Panc1 (cell line): Measurements from ENCODE around the gene WDR82. TPM values are rescaled to one million over a fixed set of nuclear protein-coding genes. Genes with fewer than 3 reads are reported as not detected.

Source experiments
- ATAC-seq: fragments of 200-7000 bp; cut with Tn5 transposase; 2 replicates; pipeline ENCODE4 v1.9.1; 2020; ENCODE audit warnings: mild to moderate bottlenecking, moderate library complexity
- BruUV-seq: library from RNA; stranded (reverse); fragments of 400-500 nt; replicated peaks from 2 replicates; lab custom pipeline; 2021; lab: Mats Ljungman, UMichigan
- CTCF ChIA-PET: fragments of 300-600 bp; sonication (Branson Sonifier 250); formaldehyde crosslinking; loops from one replicate; lab custom pipeline; 2022; ENCODE audit warnings: antibody characterized with exemption; lab: Charles Lee
- POLR2A ChIA-PET: fragments of 300-600 bp; sonication (Branson Sonifier 250); formaldehyde crosslinking; loops from one replicate; lab custom pipeline; 2022; ENCODE audit warnings: antibody characterized with exemption; lab: Charles Lee
- DNase-seq: peaks from one replicate; pipeline ENCODE4 v3.0.0-alpha.2; 2010; ENCODE audit warnings: low read depth, low spot score
- H3K27ac ChIP-seq: 2 replicates; pipeline ENCODE4 v1.5.1; 2011; ENCODE audit warnings: mild to moderate bottlenecking, low read length, inconsistent platforms
- H3K27me3 ChIP-seq: fragments of 200-500 bp; sonication (Bioruptor generic); 2 replicates; pipeline ENCODE4 v1.6.0; 2014; ENCODE audit warnings: low read length, inconsistent platforms; ENCODE audit not compliant: control insufficient read depth, insufficient read depth
- H3K36me3 ChIP-seq: fragments of 200-500 bp; sonication (Bioruptor generic); 2 replicates; pipeline ENCODE4 v1.5.1; 2014; ENCODE audit warnings: inconsistent platforms, mild to moderate bottlenecking, low read length, moderate library complexity; ENCODE audit not compliant: control insufficient read depth, insufficient read depth
- H3K4me1 ChIP-seq: 2 replicates; pipeline ENCODE4 v1.5.1; 2011; ENCODE audit warnings: inconsistent platforms, mild to moderate bottlenecking, low read length, moderate library complexity; ENCODE audit not compliant: control insufficient read depth, insufficient read depth
- H3K4me3 ChIP-seq, 2 experiments: 2 replicates each; pipeline ENCODE4 v1.5.1; 2011 to 2012; ENCODE audit warnings: low read depth in 2 of 2, low read length in 2 of 2, mild to moderate bottlenecking in 2 of 2, inconsistent platforms in 1 of 2, moderate library complexity in 1 of 2
- H3K9me3 ChIP-seq: fragments of 200-500 bp; sonication (Bioruptor generic); 2 replicates; pipeline ENCODE4 v1.5.1; 2014; ENCODE audit warnings: low read depth, mild to moderate bottlenecking, inconsistent platforms, low read length, moderate library complexity; ENCODE audit not compliant: control insufficient read depth, insufficient read depth
- CTCF ChIP-seq: fragments of 450-650 bp; IDR thresholded peaks from 2 replicates; pipeline ENCODE4 v1.5.1; 2017; ENCODE audit warnings: mild to moderate bottlenecking
- POLR2AphosphoS5 ChIP-seq: IDR thresholded peaks from 2 replicates; pipeline ENCODE4 v1.6.1; 2012; ENCODE audit warnings: mild to moderate bottlenecking, low read depth, low read length, moderate library complexity
- REST ChIP-seq, 2 experiments: IDR thresholded peaks; 2 replicates each; pipeline ENCODE4 v1.6.1; 2011 to 2012; ENCODE audit warnings: low read depth in 2 of 2, control low read depth in 1 of 2, low read length in 1 of 2, mild to moderate bottlenecking in 1 of 2, moderate library complexity in 1 of 2; ENCODE audit not compliant: insufficient read depth in 1 of 2
- SIN3A ChIP-seq: IDR thresholded peaks from 2 replicates; pipeline ENCODE4 v1.6.1; 2012; ENCODE audit warnings: low read depth, mild to moderate bottlenecking, low read length, moderate library complexity, borderline replicate concordance; ENCODE audit not compliant: insufficient read depth
- TCF7L2 ChIP-seq: IDR thresholded peaks from 2 replicates; pipeline ENCODE4 v1.6.1; 2011; ENCODE audit warnings: mild to moderate bottlenecking, low read depth, low read length, inconsistent platforms
- in situ Hi-C: cut with HindIII; loops from 2 replicates; pipeline ENCODE4 v1.10.0; 2016; ENCODE audit warnings: low sequenced_read_pairs, low pct_unique_long_range_greater_than_20kb
- intact Hi-C: fragments of 100-400 bp; cut with micrococcal nuclease; formaldehyde crosslinking; loops from one replicate; pipeline ENCODE4 v1.10.0; 2022; ENCODE audit not compliant: unreplicated experiment
- total RNA-seq: library from RNA; stranded (reverse); gene quantifications from one replicate; pipeline ENCODE4 v1.2.1, GENCODE V29; 2021; ENCODE audit not compliant: unreplicated experiment

WDR82 gene
- total RNA-seq, 1 experiment from 2014 or later: 57.9 TPM

GRCh38 chr3:52299247-52299878 lies 20.9 kb upstream of the WDR82 start:
- in situ Hi-C loops (no loop called here), intact Hi-C loops (no loop called here)
- ChIA-PET POLR2A (no interaction called here), CTCF (no interaction called here)
- no peak overlapping the region for H3K4me3 ChIP-seq
- DNase-seq: no peak
- H3K27ac ChIP-seq: no peak overlapping the region
- no TSS peak for BruUV-seq
- ATAC-seq: peak; percentile 52
- H3K36me3 ChIP-seq: no peaks in the 10 kb centered on the region
- no peaks in the 10 kb centered on the region for H3K27me3 ChIP-seq
- H3K9me3 ChIP-seq: no peaks in the 10 kb centered on the region
- TF ChIP-seq CTCF (no peak), TCF7L2 (no peak), SIN3A (no peak), REST (IDR thresholded peaks at IDR 0.05; ENCODE audit: insufficient read depth in 1 of 2, low read depth in 2 of 2, low read length in 1 of 2) (no peak), POLR2AphosphoS5 (no peak)
- peaks cover 13% of the 10 kb centered on the region for H3K4me1 ChIP-seq

- H3K4me3 ChIP-seq: no peak overlapping the region
- no peaks in the 10 kb centered on the region for H3K27me3 ChIP-seq
- no peaks in the 10 kb centered on the region for H3K36me3 ChIP-seq
- no peak overlapping the region for H3K27ac ChIP-seq
- ATAC-seq (no peak), DNase-seq (no peak)
- TF ChIP-seq TCF7L2 (no peak), REST (IDR thresholded peaks at IDR 0.05; ENCODE audit: insufficient read depth in 1 of 2, low read depth in 2 of 2, low read length in 1 of 2) (no peak), POLR2AphosphoS5 (no peak), SIN3A (no peak), CTCF (no peak)
- in situ Hi-C loops (no loop called here), intact Hi-C loops (no loop called here)
- no TSS peak for BruUV-seq
- peaks cover 13% of the 10 kb centered on the region for H3K4me1 ChIP-seq
- H3K9me3 ChIP-seq: no peaks in the 10 kb centered on the region
- ChIA-PET POLR2A (no interaction called here), CTCF (interaction anchor here (0.7 to 1.4 kb wide), 3 partner anchors 21 to 87 kb away, joined by 3 to 12 read pairs (median 4); no protein-coding TSS in a partner anchor)
Observed at GRCh38 chr3:52298149-52299098, 20.0 kb upstream of the WDR82 start.
